GM19043 (cell line): ENCODE measurements around the gene BBOX1.
"Not testable (repeated sequence)": the region's sequence is repeated elsewhere in the genome, so short reads cannot be mapped to it uniquely, and the experiment has no call there.

Experiments
- ATAC-seq: cut with Tn5 transposase; IDR thresholded peaks from one replicate; pipeline ENCODE4 v1.9.1; 2021; ENCODE audit warnings: low read depth; ENCODE audit not compliant: unreplicated experiment

The BBOX1 gene

GRCh38 chr11:27174672-27175210 is 134.1 kb downstream of the BBOX1 start:
- ATAC-seq: no peak

- not testable (repeated sequence) for ATAC-seq
Observed at GRCh38 chr11:27175562-27175961, 134.9 kb downstream of the BBOX1 start.
